C4-2B (cell line): ENCODE measurements around the gene YWHAE.
"Not testable (repeated sequence)": the region's sequence is repeated elsewhere in the genome, so short reads cannot be mapped to it uniquely, and the experiment has no call there.

ENCODE experiments used
- H3K27ac ChIP-seq: fragments of 450-650 bp; 2 replicates; pipeline ENCODE4 v1.5.1; 2017
- CTCF ChIP-seq: fragments of 450-650 bp; conservative IDR thresholded peaks from 2 replicates; pipeline ENCODE4 v1.5.1; 2017; ENCODE audit warnings: mild to moderate bottlenecking
- ZFX ChIP-seq: fragments of 450-650 bp; IDR thresholded peaks from 2 replicates; pipeline ENCODE4 v1.6.1; 2017

YWHAE gene

GRCh38 chr17:1412185-1413110 is 12.4 kb upstream of the YWHAE start:
- TF ChIP-seq CTCF (no peak), ZFX (no peak)
- H3K27ac ChIP-seq: no peak overlapping the region

- TF ChIP-seq CTCF (no peak), ZFX (no peak)
- no peak overlapping the region for H3K27ac ChIP-seq
Measured at GRCh38 chr17:1402262-1402586, 2.2 kb upstream of the YWHAE start.

GRCh38 chr17:1398931-1399678 is 917 bp downstream of the YWHAE start:
- no peak for TF ChIP-seq CTCF
- peak overlapping the region; percentile 96 for H3K27ac ChIP-seq

- TF ChIP-seq ZFX (no peak), CTCF (no peak)
- H3K27ac ChIP-seq: no peak overlapping the region
Measured at GRCh38 chr17:1398028-1398427, 2.0 kb downstream of the YWHAE start.

GRCh38 chr17:1395876-1396665 is 4.0 kb downstream of the YWHAE start:
- H3K27ac ChIP-seq: not testable (repeated sequence)

GRCh38 chr17:1391577-1391976 is 8.4 kb downstream of the YWHAE start:
- TF ChIP-seq ZFX (no peak), CTCF (no peak)
- H3K27ac ChIP-seq: no peak overlapping the region

- no peak overlapping the region for H3K27ac ChIP-seq
- TF ChIP-seq CTCF (no peak), ZFX (no peak)
Measured at GRCh38 chr17:1390432-1391367, 9.3 kb downstream of the YWHAE start.

GRCh38 chr17:1387490-1388227 is 12.4 kb downstream of the YWHAE start:
- not testable (repeated sequence) for H3K27ac ChIP-seq

- H3K27ac ChIP-seq: not testable (repeated sequence)
Measured at GRCh38 chr17:1386675-1387190, 13.3 kb downstream of the YWHAE start.
